Cardiac fibroblast (primary cell): Measurements from ENCODE around the gene NISCH.

Source experiments
- DNase-seq, 2 donors: peaks; one replicate each; pipeline versions ENCODE4 v3.0.0 to v3.0.0-alpha.2; 2010; ENCODE audit warnings: low read depth in 2 of 2
- H3K4me3 ChIP-seq, 2 donors: replicated peaks in 1 of 2; 1 replicate in 1 of 2; 2 replicates in 1 of 2; pipeline ENCODE4 v1.5.1; 2011; ENCODE audit warnings: low read depth in 2 of 2, low read length in 2 of 2, mild to moderate bottlenecking in 2 of 2, moderate library complexity in 1 of 2
- TF ChIP-seq, protein P1 (sequence below): IDR thresholded peaks from one replicate; pipeline ENCODE4 v1.5.1; 2011; ENCODE audit warnings: low read depth, mild to moderate bottlenecking, low read length, inconsistent platforms

Gene NISCH

DNA sequence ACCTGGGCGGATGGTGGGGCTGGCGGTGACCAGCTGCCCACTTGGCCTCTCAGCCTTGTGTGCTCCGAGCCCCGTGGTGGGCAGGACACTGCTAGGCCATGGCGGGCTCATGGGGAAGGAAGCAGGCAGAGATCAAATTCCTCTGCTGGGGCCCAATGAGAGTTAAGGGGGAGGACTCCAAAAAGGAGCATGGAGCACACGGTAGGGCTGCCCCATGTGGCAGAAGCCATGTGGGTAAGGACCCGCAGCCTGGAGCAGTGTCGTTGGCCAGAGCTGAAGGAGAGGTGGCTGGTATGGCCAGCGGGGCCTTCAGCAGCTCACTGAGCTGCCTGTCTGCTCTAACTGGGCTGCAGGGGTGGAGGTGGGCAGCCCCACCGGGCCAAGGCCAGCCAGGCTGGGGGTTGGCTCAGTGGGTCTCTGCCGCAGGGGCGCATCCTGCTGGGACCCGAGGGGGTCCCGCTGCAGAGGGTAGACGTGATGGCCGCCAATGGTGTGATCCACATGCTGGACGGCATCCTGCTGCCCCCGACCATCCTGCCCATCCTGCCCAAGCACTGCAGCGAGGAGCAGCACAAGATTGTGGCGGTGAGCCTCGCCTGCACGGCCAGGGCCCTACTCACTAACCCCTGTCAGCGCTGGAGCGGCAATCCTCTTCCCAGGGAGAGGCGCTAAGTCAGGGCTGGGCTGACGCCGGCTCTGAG, 51.0 kb downstream of the NISCH start:
- TF ChIP-seq, protein P1, sequence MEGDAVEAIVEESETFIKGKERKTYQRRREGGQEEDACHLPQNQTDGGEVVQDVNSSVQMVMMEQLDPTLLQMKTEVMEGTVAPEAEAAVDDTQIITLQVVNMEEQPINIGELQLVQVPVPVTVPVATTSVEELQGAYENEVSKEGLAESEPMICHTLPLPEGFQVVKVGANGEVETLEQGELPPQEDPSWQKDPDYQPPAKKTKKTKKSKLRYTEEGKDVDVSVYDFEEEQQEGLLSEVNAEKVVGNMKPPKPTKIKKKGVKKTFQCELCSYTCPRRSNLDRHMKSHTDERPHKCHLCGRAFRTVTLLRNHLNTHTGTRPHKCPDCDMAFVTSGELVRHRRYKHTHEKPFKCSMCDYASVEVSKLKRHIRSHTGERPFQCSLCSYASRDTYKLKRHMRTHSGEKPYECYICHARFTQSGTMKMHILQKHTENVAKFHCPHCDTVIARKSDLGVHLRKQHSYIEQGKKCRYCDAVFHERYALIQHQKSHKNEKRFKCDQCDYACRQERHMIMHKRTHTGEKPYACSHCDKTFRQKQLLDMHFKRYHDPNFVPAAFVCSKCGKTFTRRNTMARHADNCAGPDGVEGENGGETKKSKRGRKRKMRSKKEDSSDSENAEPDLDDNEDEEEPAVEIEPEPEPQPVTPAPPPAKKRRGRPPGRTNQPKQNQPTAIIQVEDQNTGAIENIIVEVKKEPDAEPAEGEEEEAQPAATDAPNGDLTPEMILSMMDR: no peak

GRCh38 chr3:52507359-52507758, 52.0 kb downstream of the NISCH start:
- TF ChIP-seq, protein P1: no peak
- peak; percentile 30 to 52 for DNase-seq
- H3K4me3 ChIP-seq: no peak overlapping the region

More for the DNA sequence above, 51.0 kb downstream of the NISCH start:
- no peak for DNase-seq
- H3K4me3 ChIP-seq: no peak overlapping the region

- no peak for DNase-seq
- TF ChIP-seq, protein P1: no peak
- no peak overlapping the region for H3K4me3 ChIP-seq
These were observed 54.4 kb downstream of the NISCH start for GRCh38 chr3:52509753-52510328.

- DNase-seq: no peak
- no peak overlapping the region for H3K4me3 ChIP-seq
- TF ChIP-seq, protein P1: no peak
These were observed 56.1 kb downstream of the NISCH start for GRCh38 chr3:52511509-52511908.

DNA sequence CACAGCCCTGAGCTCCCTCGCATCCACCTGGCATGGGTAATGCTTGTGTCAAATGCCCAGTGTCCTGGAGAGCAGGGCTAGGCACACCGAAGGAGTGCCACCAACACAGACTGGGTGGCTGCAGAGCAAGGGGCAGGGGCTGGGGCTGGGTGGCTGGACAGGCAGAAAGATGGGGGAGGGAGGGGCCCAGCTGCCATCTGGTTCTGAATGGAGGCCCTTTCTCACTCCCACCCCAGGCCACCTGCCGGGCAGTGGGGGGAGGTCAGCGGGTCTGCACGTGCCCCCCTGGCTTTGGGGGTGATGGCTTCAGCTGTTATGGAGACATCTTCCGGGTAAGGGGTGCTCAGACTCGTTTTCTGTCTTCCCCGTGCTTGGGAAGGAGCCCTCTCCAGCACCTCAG, 56.7 kb downstream of the NISCH start:
- H3K4me3 ChIP-seq: no peak overlapping the region
- TF ChIP-seq, protein P1: no peak
- no peak for DNase-seq

GRCh38 chr3:52512727-52513126, 57.3 kb downstream of the NISCH start:
- no peak overlapping the region for H3K4me3 ChIP-seq
- TF ChIP-seq, protein P1: no peak
- no peak for DNase-seq
